ENCODE data around the gene PPP1R3G. TPM values are rescaled to one million over a fixed set of nuclear protein-coding genes. Genes with fewer than 3 reads are reported as not detected.

PPP1R3G gene
- total RNA-seq, 1 donor from 2014 or later: 2.1 TPM

GRCh38 chr6:5133943-5134342 is 48.8 kb downstream of the PPP1R3G start:
- H3K27me3 ChIP-seq (ENCODE audit: control insufficient read depth in 3 of 3, insufficient read depth in 3 of 3, low read length in 3 of 3): no peaks in the 10 kb centered on the region
- no peaks in the 10 kb centered on the region for H3K36me3 ChIP-seq (ENCODE audit: control insufficient read depth in 3 of 3, insufficient read depth in 3 of 3, low read length in 3 of 3)
- H3K4me1 ChIP-seq (ENCODE audit: control insufficient read depth in 3 of 3, insufficient read depth in 3 of 3, low read length in 3 of 3): peaks cover 2 to 10% (median 9%) of the 10 kb centered on the region in 3 donors
- H3K27ac ChIP-seq (ENCODE audit: low read depth, low read length): no peak overlapping the region
- H3K9ac ChIP-seq (ENCODE audit: low read depth in 1 of 3, low read length in 3 of 3): no peak overlapping the region
- no peak overlapping the region for H3K4me3 ChIP-seq (ENCODE audit: low read length in 3 of 3)
- no peaks in the 10 kb centered on the region for H3K9me3 ChIP-seq (ENCODE audit: control insufficient read depth in 3 of 3, low read length in 3 of 3)

- no peaks in the 10 kb centered on the region for H3K27me3 ChIP-seq (ENCODE audit: control insufficient read depth in 3 of 3, insufficient read depth in 3 of 3, low read length in 3 of 3)
- H3K9me3 ChIP-seq (ENCODE audit: control insufficient read depth in 3 of 3, low read length in 3 of 3): no peaks in the 10 kb centered on the region
- H3K27ac ChIP-seq (ENCODE audit: low read depth, low read length): no peak overlapping the region
Observed at GRCh38 chr6:5135788-5136376, 50.7 kb downstream of the PPP1R3G start.

GRCh38 chr6:5136851-5137250 is 51.7 kb downstream of the PPP1R3G start:
- no peak overlapping the region for H3K4me3 ChIP-seq (ENCODE audit: low read length in 3 of 3)
- no peak overlapping the region for H3K27ac ChIP-seq (ENCODE audit: low read depth, low read length)
- H3K36me3 ChIP-seq (ENCODE audit: control insufficient read depth in 3 of 3, insufficient read depth in 3 of 3, low read length in 3 of 3): no peaks in the 10 kb centered on the region
- peaks cover under 1 to 10% (median 9%) of the 10 kb centered on the region in 3 donors for H3K4me1 ChIP-seq (ENCODE audit: control insufficient read depth in 3 of 3, insufficient read depth in 3 of 3, low read length in 3 of 3)
- no peak overlapping the region for H3K9ac ChIP-seq (ENCODE audit: low read depth in 1 of 3, low read length in 3 of 3)
- no peaks in the 10 kb centered on the region for H3K9me3 ChIP-seq (ENCODE audit: control insufficient read depth in 3 of 3, low read length in 3 of 3)
- H3K27me3 ChIP-seq (ENCODE audit: control insufficient read depth in 3 of 3, insufficient read depth in 3 of 3, low read length in 3 of 3): no peaks in the 10 kb centered on the region

More at GRCh38 chr6:5135788-5136376, 50.7 kb downstream of the PPP1R3G start:
- H3K9ac ChIP-seq (ENCODE audit: low read depth in 1 of 3, low read length in 3 of 3): no peak overlapping the region
- H3K4me1 ChIP-seq (ENCODE audit: control insufficient read depth in 3 of 3, insufficient read depth in 3 of 3, low read length in 3 of 3): peaks cover 2 to 10% (median 9%) of the 10 kb centered on the region in 3 donors
- H3K36me3 ChIP-seq (ENCODE audit: control insufficient read depth in 3 of 3, insufficient read depth in 3 of 3, low read length in 3 of 3): no peaks in the 10 kb centered on the region
- no peak overlapping the region for H3K4me3 ChIP-seq (ENCODE audit: low read length in 3 of 3)

Other genes with a start within 250 kb of the PPP1R3G start
- 9.9 TPM for gene RPP40, start 81.3 kb upstream of the PPP1R3G start, total RNA-seq
- 10.4 TPM for gene LYRM4, start 175.6 kb downstream of the PPP1R3G start, total RNA-seq
- gene FARS2, start 176.2 kb downstream of the PPP1R3G start, total RNA-seq: 27.7 TPM